Endometrium (tissue), 2 donors: ENCODE measurements around the gene MFF.
A peak's percentile ranks its signal among the peaks of the same experiment; 100 is the strongest.

ENCODE experiments used
- FAIRE-seq: peaks from 2 replicates; lab custom pipeline; 2012; peaks lifted over from hg19 to GRCh38; lab: Jason Lieb, UNC
- donor health status: control.
- donor health status: control.

Gene MFF

GRCh38 chr2:227324995-227325838 lies at the start of gene MFF:
MFF (plus strand) TSS chr2:227325251; CDS start chr2:227330666, 5,415 bp downstream.
- FAIRE-seq, result peak; percentile 68

- FAIRE-seq, result no peak
Observed at GRCh38 chr2:227280895-227281294, 44.2 kb upstream of the MFF start.

GRCh38 chr2:227285741-227286236 lies 39.3 kb upstream of the MFF start:
- no peak for FAIRE-seq

- no peak for FAIRE-seq
Observed at GRCh38 chr2:227287771-227288170, 37.3 kb upstream of the MFF start.

GRCh38 chr2:227292314-227292713 lies 32.7 kb upstream of the MFF start:
- FAIRE-seq, result no peak

GRCh38 chr2:227293531-227293930 lies 31.5 kb upstream of the MFF start:
- no peak for FAIRE-seq

GRCh38 chr2:227295806-227296205 lies 29.2 kb upstream of the MFF start:
- no peak for FAIRE-seq

- no peak for FAIRE-seq
Observed at GRCh38 chr2:227296671-227297405, 28.2 kb upstream of the MFF start.

GRCh38 chr2:227301523-227301922 lies 23.5 kb upstream of the MFF start:
- FAIRE-seq, result no peak

- no peak for FAIRE-seq
Observed at GRCh38 chr2:227308784-227309183, 16.3 kb upstream of the MFF start.

- no peak for FAIRE-seq
Observed at GRCh38 chr2:227310756-227311110, 14.3 kb upstream of the MFF start.

GRCh38 chr2:227311861-227312506 lies 13.1 kb upstream of the MFF start:
- no peak for FAIRE-seq

- no peak for FAIRE-seq
Observed at GRCh38 chr2:227312579-227312978, 12.5 kb upstream of the MFF start.

GRCh38 chr2:227313310-227313709 lies 11.7 kb upstream of the MFF start:
- FAIRE-seq, result no peak

- no peak for FAIRE-seq
Observed at GRCh38 chr2:227317834-227318233, 7.2 kb upstream of the MFF start.

- no peak for FAIRE-seq
Observed at GRCh38 chr2:227320305-227321094, 4.6 kb upstream of the MFF start.

- FAIRE-seq, result no peak
Observed at GRCh38 chr2:227322530-227323205, 2.4 kb upstream of the MFF start.

- FAIRE-seq, result no peak
Observed at GRCh38 chr2:227323818-227324217, 1.2 kb upstream of the MFF start.

- no peak for FAIRE-seq
Observed at GRCh38 chr2:227324642-227324994, 433 bp upstream of the MFF start.

GRCh38 chr2:227325839-227326195 lies 766 bp downstream of the MFF start:
- FAIRE-seq, result no peak

GRCh38 chr2:227326783-227327182 lies 1.7 kb downstream of the MFF start:
- no peak for FAIRE-seq

GRCh38 chr2:227335713-227336112 lies 10.7 kb downstream of the MFF start:
- no peak for FAIRE-seq
